Measurements from ENCODE around the gene ENTPD7.
"Not testable (repeated sequence)": the region's sequence is repeated elsewhere in the genome, so short reads cannot be mapped to it uniquely, and the experiment has no call there.

The ENTPD7 gene

GRCh38 chr10:99693933-99694583 lies 34.7 kb downstream of the ENTPD7 start:
- no peak for DNase-seq

GRCh38 chr10:99695761-99696160 lies 36.5 kb downstream of the ENTPD7 start:
- DNase-seq = no peak

GRCh38 chr10:99698504-99699080 lies 39.3 kb downstream of the ENTPD7 start:
- peak; percentile 41 for DNase-seq

- no peak for DNase-seq
These were observed 41.3 kb downstream of the ENTPD7 start for GRCh38 chr10:99700649-99701048.

- peak; percentile 87 for DNase-seq
These were observed 49.2 kb downstream of the ENTPD7 start for GRCh38 chr10:99708428-99709012.

GRCh38 chr10:99709480-99710229 lies 50.3 kb downstream of the ENTPD7 start:
- peak; percentile 76 for DNase-seq

- peak; percentile 91 for DNase-seq
These were observed 51.9 kb downstream of the ENTPD7 start for GRCh38 chr10:99711129-99711719.

GRCh38 chr10:99714446-99714845 lies 55.1 kb downstream of the ENTPD7 start:
- no peak for DNase-seq

GRCh38 chr10:99720387-99720786 lies 61.1 kb downstream of the ENTPD7 start:
- no peak for DNase-seq

GRCh38 chr10:99730026-99730425 lies 70.7 kb downstream of the ENTPD7 start:
- DNase-seq = no peak

GRCh38 chr10:99731306-99732032 lies 72.2 kb downstream of the ENTPD7 start:
- peak; percentile 45 for DNase-seq

- DNase-seq = peak; percentile 99
These were observed 72.9 kb downstream of the ENTPD7 start, which contains the start of the genes COX15 and CUTC for GRCh38 chr10:99732033-99732842. Gene COX15 (minus strand): TSS chr10:99732127. CDS start chr10:99732049, 78 bp downstream. Gene CUTC (plus strand): TSS chr10:99732234. CDS start chr10:99732349, 115 bp downstream.

- DNase-seq = peak; percentile 27
These were observed 74.1 kb downstream of the ENTPD7 start for GRCh38 chr10:99733366-99733765.

- not testable (repeated sequence) for DNase-seq
These were observed 74.8 kb downstream of the ENTPD7 start for GRCh38 chr10:99734111-99734510.

- no peak for DNase-seq
These were observed 81.0 kb downstream of the ENTPD7 start for GRCh38 chr10:99740260-99740659.

- no peak for DNase-seq
These were observed 81.7 kb downstream of the ENTPD7 start for GRCh38 chr10:99740933-99741559.

- no peak for DNase-seq
These were observed 82.9 kb downstream of the ENTPD7 start for GRCh38 chr10:99742254-99742653.

GRCh38 chr10:99742701-99743100 lies 83.4 kb downstream of the ENTPD7 start:
- no peak for DNase-seq

GRCh38 chr10:99743841-99744240 lies 84.5 kb downstream of the ENTPD7 start:
- no peak for DNase-seq

GRCh38 chr10:99746166-99746565 lies 86.9 kb downstream of the ENTPD7 start:
- not testable (repeated sequence) for DNase-seq

Measured in hematopoietic multipotent progenitor cell treated with erythropoietin and hydrocortisone succinate and interleukin-3 and kit ligand, for 4 days (in vitro differentiated cells).